GF-D8 (cell line): ENCODE results near the gene ADGRL3.

Source experiments
- DNase-seq: peaks from one replicate; lab custom pipeline; 2025; lab: John Stamatoyannopoulos, UW

Gene ADGRL3

DNA sequence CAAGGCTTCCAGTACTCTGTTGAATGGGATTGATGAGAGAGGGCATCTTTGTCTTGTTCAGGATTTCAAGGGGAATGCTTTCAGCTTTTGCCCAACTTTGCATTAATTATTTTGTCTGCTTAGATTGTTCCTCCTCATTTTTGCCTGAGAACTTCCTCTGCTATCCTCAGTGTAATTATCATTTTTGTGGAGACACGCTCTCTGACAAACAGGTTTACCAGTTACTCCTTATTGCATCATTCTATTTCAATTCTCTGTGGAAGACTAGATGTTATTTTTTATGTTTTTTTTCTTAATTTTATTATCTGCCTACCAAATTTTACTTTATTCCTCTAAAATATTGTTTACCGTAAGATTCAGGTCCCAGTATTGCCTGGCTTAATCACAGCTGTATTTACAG lies 349.2 kb downstream of the ADGRL3 start:
- no peak for DNase-seq

DNA sequence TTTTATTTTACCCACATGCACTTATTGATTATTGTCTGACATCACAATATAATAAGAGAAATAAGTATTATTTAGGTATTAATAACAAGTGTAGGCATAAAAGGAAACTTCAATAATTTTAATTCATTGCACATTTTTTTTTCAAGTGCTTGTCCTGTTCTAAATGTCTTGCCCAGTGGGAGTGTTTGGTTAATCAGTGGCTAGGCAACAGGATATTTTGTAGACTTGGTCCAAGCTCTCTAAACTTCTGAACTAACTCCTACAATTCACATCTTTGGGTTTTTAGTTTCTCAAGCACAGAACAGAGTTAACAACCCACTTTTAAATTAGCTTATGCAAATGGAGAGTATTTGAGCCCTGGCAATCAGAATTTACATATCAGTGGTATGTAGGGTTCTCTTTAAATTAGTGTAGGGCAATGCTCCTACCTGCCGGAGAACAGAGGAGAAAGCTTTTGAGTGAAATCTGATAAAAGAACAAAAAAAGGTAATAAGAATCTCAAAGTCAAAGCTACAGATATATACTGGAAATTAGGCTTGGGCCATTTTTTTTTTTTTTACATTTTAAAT lies 353.5 kb downstream of the ADGRL3 start:
- no peak for DNase-seq

DNA sequence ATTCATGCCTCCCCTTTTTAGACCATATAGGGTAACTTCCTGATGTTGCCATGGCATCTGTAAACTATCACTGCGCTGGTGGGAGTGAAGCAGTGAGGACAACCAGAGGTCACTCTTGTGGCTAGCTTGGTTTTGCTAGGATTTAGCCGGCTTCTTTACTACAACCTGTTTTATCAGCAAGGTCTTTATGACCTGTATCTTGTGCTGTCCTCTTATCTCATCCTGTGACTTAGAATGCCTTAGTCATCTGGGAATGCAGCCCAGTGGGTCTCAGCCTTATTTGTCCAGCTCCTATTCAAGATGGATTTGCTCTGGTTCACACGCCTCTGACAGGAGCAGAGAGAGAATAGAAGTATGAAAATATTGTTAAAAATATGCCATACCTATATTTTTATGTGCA lies 355.7 kb downstream of the ADGRL3 start:
- no peak for DNase-seq

DNA sequence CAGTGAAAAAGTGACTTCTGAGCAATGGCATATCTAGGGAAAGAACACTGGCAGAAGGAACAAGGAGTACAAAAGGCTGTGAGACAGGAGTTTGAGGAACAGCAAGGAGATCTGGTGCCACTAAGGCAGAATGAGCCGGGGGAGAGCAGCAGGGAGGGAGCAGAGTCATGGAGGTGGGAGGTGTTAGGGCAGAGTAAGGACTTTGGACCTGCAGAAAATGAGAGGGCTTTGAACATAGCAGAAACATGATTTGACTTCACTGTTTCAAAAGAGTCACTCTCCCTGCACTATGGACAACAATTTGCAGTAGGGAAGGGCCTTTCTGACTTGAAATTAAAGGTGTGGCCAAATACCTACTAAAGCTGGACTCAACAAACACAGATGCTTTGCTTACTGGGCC lies 356.2 kb downstream of the ADGRL3 start:
- no peak for DNase-seq

DNA sequence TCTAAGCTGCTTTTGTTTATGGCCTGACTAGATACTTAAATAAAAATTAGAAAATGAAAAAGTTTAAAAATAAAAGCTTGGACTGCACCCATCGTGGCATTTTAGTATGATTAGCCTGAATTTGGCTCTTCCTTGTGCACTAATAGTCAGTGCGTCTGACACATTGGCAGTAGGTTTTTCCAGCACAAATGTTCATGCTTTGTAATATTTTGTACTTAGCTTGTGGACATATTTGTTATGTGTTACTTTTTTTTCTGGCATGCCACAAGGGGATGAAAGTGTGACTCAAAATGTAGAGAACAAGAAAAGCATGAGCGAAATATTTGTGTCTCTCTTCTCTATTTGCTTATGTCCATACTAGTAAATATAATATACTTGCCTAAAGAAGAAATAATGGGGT lies 359.3 kb downstream of the ADGRL3 start:
- DNase-seq, result no peak

DNA sequence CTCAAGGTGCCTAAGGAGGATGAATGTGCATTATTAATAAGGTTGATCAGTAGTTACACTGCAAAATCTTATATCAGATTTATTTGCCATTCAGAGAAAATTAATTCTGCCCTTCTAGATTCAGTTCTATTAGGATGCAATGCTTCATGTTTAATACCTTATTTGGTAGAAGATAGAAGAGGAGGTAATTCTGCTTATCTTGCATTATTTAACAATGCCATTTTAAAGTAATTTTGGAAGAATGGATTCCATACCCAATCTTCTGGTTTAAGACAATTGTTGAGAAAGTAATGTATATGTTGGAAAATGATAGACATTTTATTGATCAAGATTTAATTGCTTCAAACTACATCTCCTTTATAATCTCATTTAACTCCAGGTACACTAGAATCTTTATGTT lies 360.9 kb downstream of the ADGRL3 start:
- no peak for DNase-seq

DNA sequence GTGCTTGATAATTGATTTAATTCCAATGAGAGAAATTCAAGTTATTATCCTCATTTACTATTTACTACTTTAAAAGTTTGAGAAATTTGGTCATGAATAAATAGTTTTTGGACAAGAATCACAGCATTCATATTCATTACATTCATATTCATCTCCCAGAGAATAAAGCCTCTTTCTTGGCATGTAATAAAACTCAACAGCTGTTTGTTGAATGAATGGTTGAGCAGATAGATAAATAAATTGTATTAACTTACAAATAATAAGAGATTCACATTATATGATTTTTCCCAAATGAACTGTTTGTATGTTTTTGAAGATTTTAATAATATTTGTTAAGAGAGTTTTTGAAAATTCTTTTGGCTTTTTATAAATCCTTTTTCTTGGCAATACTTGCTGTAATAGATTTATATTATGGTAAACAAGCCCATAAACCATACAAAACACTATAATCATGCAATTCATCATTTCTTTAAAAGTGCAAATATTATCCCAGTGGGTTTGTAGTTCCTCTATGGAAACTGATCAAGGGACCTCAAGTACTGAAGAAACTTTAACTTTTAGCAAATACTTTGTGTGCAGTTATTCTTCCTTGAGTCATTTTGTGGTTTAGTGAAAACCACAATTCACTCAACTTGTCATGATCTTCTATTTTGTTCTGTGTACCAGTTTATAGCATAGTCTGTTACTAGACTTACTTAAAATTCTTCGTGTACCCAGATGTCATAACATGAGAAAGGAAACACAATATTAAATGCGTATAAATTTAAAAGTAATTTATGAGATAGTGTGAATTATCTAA lies 371.8 kb downstream of the ADGRL3 start:
- no peak for DNase-seq

DNA sequence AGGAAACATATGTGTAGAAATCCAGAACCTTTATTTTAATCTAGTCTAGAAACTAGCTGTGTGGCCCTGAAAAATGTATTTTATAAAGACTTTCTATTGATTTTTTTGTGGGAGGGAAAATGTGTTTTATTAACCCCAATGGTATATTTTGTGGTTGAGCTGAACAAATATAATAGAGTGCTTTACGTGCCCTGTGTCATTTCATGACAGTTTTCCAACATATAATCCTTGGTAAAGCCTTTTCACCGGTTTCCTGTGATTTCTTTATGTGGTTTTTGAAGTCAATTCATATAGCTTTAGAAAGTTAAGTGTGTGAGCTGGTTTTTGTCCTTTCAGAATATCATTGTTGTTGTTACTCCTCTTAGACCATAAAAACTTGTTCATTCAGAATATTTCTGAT lies 375.7 kb downstream of the ADGRL3 start:
- no peak for DNase-seq

DNA sequence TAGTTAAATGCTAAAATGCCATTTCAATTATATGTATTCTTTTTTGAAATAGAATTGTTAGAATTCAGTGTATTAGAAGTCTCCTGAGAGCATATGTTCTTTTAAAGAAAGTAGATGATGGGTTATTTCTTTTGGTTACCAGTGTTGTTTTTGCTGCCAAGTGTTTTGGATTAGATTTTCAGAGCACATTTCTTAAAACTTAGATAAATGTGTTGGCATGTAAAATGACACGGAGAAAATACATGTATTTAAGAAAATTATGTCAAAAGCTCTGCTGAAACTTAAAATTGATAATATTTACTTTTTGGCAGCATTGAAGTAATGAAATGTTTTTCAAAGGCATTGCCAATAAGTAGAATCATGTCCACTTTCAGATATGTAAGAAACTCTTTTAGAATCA lies 379.7 kb downstream of the ADGRL3 start:
- DNase-seq, result no peak

DNA sequence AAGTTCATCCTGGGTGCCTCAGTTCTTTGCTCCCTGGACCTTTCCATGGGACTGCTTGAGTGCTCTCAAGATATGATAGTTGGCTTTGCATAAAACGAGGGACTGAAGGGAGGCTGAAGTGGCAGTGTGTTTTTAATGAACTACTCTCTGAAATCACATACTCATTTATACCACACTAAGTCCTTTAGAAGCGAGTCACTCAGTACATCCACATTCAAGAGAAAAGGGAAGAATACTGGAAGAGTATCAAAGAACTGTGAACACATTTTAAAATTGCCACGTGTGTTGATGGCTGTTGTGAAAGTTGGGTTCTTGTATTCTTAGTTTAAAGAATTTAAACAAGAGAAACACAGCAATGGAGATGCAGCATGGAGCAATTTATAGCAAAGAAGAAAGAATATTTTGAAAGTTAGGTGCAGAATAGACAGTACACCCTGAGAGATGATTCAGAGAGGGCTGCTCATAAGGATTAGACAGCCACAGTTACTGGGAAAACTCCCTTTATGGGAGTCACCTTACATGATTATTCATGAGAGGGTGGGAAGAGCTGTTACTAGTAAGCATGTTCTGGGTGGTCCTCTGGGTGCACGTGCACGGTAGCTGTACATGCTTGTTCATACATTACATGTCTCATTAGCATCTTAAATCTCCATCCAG lies 380.7 kb downstream of the ADGRL3 start:
- no peak for DNase-seq

DNA sequence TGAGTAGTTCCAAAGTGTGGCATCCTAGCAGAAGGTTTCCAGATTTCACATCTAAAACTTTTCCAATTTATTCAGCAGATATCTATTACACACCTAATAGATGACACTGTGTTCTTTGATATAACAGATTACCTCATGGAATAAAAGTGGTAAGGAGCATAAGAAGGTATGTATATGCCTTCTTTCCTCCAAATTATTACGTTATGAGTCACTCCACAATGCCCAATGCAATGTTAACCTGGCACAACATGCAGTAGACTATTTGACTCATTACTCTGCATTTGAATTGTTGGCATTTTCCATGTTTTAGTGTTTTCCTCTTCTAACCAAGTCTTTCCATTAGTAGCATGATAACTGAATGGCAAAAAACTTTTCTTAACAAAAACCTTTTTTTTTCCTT lies 383.6 kb downstream of the ADGRL3 start:
- DNase-seq, result no peak

DNA sequence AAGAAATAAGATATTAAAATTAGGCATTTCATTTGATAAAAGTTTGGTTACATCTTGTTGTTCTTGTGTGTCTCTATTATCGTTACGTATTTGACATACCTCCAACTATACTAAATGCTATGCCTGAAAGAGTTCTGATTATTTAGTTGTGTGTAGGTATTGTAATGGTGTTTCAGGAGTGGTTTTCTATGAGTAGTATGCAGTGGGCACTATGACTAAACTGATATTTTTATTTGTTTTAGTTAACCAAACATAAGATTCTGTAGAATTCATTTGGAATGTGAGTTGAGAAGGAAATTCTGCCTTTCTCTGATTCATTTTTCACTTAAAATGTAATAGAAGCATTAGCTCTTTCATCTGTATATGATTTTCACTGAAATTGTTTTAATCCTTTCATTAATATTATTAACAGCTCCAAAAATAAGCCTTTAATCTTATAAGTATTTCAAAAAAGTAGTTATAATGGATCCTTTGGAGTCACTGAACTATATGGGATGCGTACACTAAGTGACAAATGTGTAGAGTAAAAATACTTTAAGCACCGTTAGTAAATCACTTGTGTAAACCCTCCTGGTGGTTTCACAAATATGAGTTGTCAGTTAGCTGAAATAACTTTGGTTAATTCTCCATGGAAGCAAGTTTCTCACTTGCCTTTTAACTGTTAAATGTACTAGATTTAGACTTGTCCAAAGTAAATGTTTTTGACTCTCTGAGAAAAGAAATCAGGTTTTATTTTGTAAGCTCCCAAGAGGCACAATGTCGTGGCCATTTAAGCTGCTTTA lies 388.7 kb downstream of the ADGRL3 start:
- DNase-seq, result no peak

DNA sequence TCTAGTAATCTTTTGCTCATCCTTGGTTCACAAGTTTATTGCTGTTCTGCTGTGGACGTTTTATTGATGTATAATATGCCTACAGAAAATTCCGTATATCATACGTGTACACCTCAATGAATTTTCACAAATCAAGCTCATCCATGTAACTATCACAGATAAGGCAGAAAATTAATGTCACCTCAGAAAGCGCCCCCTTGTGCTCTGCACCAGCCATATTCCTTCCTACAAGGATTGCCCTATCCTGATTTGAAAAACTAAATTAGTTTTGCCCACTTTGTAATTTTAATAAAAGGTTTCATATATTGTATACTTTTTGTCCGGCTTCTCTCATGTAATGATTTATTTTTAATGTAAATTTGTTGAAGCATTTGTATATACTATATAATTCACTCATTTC lies 390.8 kb downstream of the ADGRL3 start:
- DNase-seq, result no peak

DNA sequence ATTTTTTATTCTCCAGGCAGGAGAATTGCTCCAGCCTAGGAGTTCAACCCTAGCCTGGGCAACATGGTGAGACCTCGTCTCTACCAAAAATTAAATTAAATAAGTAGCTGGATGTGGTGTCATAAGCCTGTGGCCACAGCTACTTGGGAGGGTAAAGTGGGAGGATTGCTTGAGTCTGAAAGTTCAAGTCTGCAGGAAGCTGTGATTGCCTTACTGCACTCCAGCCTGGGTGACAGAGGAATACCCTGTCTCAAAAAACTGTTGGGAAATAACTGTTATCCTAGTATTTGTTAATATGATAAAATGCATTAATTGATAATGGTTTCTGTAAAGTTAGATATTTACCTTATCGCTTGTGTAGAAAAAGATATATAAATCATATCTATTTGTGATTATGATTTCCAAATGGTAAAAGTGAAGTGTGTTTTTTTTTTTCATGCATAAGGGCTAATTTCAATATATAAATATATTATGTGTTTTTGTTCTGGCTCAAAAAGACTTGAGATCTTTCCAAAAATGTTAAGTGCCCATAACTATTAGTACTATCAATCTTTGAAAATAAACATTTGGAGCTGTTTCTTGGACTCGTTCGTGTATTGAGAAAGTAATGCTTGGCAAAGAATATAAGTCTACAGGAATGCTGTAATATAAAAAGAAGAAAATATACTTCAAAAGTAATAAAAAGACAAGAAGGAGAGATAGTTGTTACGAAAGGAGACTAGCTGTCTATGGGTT lies 396.6 kb downstream of the ADGRL3 start:
- no peak for DNase-seq

DNA sequence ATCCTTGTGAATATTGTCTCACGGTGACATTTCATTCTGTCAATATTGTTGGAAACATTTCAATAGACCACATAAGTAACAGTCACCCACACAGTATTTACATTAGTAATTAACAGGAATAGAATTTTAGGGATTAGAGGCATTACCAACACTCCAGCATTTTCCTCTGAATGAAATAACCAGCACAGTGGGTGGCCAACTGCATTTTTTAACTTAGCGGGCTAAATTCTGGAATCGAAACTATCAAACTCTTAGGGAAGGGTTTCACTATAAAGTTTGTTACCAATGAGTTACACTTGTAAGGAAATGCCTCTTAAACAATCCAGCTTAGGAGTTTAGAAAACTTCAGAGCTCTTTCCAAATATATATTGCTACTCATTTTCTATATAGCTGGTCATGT lies 403.0 kb downstream of the ADGRL3 start:
- DNase-seq, result no peak

DNA sequence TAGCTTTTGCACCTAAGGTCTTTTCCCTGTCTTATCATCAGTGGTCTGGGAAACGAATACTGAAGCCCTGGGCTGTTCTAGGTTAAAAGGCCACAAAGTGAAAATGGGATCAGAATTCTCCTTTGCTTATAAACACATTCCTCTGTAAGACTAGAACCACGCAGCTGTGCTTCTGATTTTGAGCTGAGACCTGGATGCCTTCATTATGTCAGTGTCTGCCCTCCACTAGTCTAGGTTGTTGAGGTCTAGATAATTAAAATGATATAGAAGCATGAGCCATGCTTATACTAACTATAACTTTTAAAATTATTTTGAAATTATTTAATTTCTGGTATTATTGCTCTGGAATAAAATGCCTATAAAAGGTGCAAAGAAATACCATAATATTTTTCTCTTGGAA lies 403.9 kb downstream of the ADGRL3 start:
- no peak for DNase-seq

DNA sequence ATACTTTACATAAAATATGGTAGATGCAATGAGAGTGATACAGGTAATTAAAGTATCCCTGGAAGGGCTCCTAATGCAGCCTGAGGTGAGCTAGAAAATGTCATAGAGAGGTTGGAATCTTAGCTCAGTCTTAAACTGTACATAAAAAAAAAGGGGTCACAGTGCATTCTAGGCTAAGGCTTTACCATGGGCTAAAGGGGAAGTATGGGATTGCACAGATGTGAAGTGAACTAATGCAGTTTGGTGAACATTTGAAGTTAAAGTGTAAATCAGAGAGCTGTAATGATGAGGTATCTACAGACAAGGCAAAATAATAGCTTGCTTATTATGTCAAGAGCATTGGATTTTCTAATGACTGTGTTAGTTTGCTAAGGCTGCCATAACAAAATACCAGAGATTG lies 405.9 kb downstream of the ADGRL3 start:
- DNase-seq, result no peak

DNA sequence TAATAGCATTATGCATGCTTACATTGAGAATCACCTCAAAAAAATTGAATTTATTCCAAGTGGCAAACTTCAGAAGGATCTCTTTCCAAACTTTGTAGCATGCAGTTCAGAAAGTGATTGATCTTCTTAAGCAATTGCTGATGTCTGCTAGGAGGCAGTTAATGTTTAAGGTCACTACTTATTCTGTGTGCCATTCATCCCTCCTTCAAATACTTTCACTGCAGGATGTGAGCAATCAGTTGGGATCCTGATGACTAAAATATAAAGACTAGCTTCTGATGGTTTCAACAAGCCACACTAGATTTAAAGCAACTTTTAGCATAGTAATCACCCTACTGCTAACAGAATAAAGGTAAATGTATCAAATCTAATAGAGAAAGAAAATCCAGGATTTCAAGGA lies 414.1 kb downstream of the ADGRL3 start:
- no peak for DNase-seq

DNA sequence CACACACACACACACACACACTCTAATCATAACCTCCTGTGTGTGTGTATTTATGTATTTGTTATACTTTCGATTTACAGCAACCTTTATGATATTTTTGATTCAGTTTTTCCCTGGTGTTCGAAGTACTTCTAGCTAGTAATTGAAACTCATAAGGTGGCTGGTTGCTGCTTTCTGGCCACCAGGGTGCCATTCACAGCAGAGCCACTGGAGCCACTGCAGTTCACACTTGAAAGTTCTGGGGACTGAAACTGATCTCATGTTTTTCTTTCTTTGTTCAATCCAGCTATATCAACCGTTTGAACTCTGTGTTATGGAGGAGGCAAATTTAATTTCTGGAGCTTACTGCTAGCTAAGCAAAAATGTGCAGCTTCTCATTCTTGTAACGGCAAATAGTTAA lies 419.4 kb downstream of the ADGRL3 start:
- DNase-seq, result no peak

DNA sequence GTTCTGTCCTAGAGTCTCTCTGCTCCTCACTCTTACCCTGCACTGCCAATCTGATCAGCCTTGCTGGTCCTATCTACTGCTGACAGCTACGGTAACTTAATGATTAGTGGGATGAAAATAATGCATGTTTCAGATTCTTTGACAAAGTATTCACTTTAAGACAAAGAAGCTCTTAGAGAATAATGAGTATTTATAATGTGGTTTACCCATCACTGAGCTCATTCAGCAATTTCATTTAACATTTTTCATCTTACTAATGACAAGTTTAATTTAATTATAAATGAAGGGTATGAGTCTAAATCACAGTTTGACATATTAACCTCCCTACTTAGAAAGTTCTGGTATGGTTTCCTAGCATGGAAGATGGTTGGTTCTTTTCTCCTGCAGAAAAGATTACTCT lies 428.2 kb downstream of the ADGRL3 start:
- DNase-seq, result no peak

DNA sequence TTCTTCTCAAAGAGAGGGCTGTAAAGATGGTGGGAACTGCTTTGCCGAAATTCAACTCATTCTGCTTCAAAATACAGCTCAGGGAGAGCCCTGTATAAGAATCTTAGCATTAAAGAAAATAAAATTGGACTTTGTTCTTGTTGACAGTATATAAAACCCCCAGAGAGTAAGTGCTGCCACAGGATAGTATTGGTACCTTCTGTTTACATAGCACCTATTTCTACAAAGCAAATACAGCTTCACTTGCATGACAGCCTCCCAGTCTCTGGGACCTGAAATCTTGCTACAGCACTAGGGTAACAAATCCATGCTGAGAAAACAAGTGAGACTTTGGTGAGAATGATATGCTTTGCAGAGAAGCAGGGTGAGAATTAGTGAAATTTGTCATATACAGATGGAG lies 428.6 kb downstream of the ADGRL3 start:
- no peak for DNase-seq

DNA sequence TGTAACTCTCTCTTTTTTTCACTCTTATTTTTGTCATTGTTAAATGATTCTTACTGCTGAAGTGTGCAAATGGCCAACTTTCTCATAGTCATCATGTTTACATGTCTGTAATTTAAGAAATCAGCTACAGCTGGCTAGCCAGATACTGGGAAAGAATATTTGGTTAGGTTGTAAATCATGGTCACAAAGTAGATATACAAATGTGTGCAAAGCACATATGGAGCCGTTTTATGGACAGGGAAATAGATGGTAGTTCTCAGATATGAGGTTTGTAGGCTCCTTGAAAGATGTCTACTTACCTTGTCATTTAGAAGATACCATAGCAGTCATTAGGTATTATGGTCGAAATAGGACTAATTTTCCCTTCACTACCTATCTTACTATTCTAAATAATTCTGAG lies 430.4 kb downstream of the ADGRL3 start:
- no peak for DNase-seq
